ENCODE measurements around the gene KIAA1755. TPM values are rescaled to one million over a fixed set of nuclear protein-coding genes. Genes with fewer than 3 reads are reported as not detected.

Gene KIAA1755
- total RNA-seq, 2 experiments from 2014 or later = not detected

DNA sequence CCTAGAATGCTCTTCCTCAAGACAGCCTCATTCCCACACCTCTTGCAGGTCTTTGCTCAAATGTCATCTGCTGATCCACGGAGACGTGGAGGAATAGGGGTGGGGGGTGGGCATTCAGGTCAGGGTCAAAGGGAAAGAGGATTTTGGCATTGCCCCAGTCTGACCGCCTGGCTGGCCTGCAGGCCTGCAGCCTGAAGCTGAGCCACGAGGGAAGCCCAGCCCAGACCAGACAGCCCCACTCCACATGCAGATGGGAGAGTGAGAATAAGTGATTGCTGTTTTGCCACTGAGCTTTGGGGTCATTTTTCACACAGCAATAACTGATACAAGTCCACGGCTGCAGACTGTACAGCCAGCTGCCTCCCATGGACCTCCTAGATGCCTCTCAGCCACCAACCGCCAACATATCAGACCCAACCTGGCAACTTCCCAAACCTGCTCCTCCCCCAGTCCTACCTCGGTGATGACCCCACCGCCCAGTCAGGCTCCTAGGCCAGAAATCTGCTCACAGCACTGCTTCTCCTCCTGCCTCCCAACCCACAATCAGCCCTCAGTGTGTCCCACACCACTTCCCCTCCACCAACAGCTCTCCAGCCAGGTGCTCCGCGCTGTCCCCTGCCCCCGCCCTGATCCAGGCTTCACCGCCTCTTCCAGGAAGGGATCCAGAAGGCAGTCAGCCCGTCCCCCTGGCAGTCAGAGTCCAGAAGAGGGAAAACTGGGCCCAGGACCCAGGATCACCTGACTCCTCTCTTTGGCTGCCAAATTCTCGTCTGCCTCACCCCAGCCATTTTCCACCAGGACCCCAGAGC, 14.0 kb downstream of the KIAA1755 start:
- POLR2A ChIA-PET = no interaction called here
- CTCF ChIA-PET = no interaction called here

DNA sequence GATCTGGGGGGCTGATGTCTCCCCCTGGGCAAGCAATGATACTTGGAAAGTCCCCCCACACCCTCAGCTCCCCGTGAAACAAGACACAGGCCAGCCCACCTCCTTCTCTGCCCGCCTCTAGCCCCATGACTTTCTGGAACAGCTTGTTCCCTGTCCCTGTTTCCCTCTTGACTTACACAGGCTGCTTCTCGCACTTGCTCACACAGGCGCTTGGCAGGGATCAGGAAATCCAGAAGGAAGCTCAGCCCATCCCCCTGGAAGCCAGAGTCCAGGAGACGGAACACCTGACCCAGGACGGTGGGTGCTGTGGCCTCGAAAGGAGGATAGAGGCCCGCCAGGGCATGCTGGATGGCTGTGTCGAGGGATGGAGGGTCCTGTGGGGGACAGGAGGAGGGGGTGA, 14.8 kb downstream of the KIAA1755 start:
- POLR2A ChIA-PET = no interaction called here
- CTCF ChIA-PET = no interaction called here

DNA sequence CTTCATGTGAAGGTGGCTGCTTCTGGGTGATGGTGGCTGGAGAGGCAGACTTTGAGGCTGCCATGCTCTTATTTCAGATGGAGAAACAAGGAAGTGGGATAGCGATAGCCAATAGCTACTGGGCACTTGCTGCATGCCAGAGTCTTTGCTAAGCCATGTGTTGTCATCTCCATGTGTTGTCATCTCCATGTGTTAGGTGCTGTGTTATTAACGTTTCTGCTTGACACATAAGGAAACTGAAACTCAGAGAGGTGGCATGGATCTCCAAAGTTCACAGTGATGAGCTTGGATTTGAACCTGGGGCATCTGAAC, 16.9 kb downstream of the KIAA1755 start:
- ChIA-PET POLR2A (no interaction called here), CTCF (interaction anchor here (1.2 kb wide), 1 partner anchor 10 kb away, joined by 3 read pairs; no protein-coding TSS in a partner anchor)

DNA sequence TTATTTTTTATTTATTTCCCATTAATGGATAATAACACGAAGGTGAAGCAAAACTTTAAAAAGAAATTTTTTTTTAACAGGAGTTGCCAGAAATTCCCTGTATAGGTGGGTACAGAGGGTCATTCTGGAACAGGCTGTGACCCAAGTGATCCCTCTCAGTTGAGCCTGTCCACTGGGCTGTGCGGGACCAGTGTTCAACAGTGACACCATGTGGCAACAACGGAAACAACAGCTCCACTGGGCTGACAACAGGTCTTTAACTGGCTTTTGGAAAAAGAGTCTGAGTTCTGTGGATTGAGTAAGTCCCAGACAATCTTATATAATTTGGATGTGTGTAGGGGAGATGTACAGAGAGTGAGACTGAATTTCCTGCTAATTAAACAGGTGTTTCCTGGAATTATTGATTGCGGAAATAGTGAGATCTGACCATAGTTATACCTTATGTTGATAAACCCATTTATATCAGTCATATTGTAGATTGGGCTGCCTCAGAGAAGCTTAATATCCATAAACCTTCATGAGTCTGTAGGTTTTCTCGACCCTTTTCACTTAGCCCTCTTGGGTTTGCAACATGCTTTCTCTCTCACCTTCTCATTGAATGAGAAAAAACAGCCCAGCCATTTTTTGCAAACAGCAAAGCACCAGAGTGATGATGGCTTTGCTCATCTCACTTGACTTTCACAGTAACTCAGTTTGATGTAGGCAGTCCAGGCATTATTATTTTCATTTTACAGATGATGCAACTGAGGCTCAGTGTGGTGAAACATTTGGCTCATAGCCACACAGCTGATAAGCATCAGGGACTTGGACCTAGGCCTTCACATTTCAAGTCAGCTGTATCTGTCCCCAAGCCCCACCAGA, 17.5 kb downstream of the KIAA1755 start:
- POLR2A ChIA-PET = no interaction called here
- CTCF ChIA-PET = interaction anchor here (0.6 to 1.2 kb wide), 2 partner anchors 10 kb away, joined by 3 read pairs; no protein-coding TSS in a partner anchor

DNA sequence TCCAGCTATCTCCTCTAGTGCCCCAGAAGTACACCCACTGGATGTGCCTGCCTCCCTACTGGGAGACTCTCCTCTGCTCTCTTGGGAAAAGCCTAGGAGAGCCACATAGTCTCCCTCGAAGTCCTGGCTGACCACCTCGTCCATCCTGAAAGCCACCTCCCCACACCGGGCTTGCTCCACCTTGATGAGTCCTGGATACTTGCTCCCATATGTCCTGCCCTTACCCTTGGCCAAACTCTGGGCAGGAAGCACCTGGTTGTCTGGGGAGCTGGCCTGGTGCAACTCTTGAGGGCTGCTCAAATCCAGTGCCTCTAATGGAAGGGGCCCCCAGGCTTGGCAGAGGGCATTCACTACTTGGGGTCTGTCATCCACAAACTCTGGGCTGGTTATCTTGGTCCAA, 19.3 kb downstream of the KIAA1755 start:
- POLR2A ChIA-PET = no interaction called here

DNA sequence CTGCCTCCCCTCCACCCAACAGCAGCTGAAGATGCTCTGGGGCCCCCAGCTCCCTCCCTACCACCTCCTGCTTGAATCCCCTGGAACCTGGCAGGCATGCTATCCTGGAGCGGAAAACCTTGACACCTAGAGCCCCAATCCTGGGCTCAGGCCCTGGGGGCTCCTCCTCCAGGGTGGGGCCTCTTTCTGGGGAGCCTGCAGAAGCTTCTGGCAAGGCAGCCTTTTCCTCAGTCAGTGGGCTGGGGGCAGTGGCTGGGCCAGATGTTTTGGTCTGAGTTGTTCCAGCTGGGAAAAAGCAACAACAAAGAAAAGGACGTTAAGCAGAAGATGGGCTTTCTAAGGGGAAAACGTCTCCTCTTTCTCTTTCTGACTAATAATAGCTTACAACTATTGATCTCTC, 21.1 kb downstream of the KIAA1755 start:
- CTCF ChIA-PET = interaction anchor here (1.0 kb wide), 1 partner anchor 18 kb away, joined by 4 read pairs; no protein-coding TSS in a partner anchor
- POLR2A ChIA-PET = no interaction called here

More for the DNA sequence above, 19.3 kb downstream of the KIAA1755 start:
- CTCF ChIA-PET = no interaction called here

DNA sequence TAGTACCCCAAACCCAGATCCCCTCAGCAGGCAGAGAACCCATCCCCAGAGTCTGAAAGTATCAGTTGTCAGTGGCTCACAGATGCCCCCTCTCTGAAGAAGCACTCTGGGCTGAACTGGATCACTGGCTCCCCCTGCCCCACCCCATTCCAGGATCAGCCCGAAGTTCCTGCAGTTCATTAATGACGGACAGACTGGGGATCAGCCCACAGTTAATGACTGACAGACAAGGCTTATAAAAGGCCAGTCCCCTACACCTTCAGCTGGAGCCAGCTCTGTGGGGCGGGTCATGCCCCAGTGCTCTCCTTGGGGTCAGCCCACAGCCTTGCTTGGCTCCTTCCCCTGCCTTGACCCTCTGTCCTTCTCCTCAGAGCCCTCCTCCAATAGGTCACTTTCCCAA, 21.7 kb downstream of the KIAA1755 start:
- ChIA-PET POLR2A (no interaction called here), CTCF (no interaction called here)

DNA sequence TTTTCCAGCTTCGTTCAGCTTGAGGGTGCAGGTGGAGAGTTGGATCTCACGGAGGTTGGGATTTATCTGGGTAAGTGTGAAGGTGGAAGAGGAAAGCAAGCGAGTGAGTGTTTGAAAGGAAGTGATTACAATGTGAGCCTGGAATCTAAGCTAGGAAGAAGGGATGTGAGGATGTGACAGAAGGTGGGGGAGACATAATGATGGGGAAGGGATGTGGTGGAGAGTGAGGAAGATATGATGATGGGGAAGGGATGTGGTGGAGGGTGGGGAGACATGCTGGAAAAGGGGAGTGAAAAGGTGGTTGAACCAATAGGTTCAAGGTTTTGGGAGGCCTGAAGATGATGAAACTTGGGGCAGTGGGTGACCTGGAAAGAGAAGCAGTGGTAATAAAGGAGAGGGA, 23.2 kb downstream of the KIAA1755 start:
- POLR2A ChIA-PET = no interaction called here
- CTCF ChIA-PET = no interaction called here

DNA sequence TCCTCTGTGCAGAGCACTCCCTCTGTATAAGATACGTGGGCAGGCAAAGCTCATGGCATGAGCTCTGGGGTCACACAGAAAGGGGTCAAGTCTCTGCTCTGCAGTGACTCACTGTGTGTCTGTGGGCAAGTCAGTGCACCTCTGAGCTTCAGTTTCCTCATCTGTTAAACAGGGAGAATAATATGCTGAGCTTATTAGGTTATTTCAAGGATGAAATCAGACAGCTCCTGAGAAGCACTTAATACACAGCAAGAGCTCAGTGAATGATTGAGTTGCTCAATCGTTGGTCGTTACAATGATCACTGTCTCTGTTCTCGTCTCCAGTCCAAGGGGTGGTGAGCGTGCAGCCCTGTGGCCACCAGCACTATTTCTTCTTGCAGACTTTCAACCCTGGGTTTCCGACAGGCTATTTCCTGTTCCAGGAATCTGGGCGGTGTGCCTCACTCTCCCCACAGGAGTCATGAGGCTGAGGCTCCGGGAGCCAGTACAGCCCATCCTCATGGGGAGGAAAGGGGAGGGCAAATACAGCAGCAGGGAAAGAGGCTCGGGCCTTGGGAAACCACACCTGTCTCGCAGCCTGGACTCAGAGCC, 28.9 kb downstream of the KIAA1755 start:
- ChIA-PET POLR2A (no interaction called here), CTCF (no interaction called here)

DNA sequence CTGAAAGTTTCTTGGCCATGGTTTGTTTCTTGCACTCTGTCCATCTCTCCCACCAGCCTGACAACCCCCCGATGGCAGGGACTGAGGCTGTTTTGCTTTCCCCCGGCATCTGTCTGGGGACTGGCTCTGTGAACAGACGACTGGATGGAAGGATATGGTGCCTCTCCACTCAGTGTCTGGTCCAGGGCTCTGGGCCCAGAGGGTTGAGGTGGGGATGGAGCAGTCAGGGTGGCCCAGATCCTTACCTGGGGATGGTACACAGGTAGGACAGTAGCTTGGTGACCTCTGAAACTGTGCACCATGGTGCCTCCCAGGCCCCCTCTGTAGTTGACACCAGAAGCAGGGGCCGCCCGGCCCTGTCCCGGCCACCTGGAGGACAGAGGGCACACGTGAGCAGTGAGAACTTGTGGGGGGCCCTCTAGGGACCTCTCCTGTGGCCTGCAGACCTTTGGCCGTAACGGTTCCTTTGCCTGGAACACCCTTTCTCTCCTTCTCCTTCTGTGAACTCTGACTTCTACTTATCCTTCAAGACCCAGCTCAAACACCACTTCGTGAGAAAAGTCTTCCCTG, 29.5 kb downstream of the KIAA1755 start:
- CTCF ChIA-PET = no interaction called here
- POLR2A ChIA-PET = no interaction called here

DNA sequence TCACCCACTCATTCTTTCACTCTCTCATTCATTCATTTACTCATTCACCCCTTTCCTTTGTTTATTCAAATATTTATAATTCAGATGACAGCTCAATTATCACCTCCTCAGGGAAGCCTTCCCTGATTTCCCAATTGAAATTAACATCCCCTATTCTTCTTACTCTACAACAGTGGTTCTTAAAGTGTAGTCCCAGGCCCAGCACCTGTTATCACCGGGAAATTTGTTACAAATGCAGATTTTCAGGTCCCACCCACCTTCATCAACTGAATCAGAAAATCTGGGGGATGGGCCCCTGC, 30.3 kb downstream of the KIAA1755 start:
- ChIA-PET POLR2A (no interaction called here), CTCF (interaction anchor here (1.6 kb wide), 1 partner anchor 9 kb away, joined by 3 read pairs; no protein-coding TSS in a partner anchor)

DNA sequence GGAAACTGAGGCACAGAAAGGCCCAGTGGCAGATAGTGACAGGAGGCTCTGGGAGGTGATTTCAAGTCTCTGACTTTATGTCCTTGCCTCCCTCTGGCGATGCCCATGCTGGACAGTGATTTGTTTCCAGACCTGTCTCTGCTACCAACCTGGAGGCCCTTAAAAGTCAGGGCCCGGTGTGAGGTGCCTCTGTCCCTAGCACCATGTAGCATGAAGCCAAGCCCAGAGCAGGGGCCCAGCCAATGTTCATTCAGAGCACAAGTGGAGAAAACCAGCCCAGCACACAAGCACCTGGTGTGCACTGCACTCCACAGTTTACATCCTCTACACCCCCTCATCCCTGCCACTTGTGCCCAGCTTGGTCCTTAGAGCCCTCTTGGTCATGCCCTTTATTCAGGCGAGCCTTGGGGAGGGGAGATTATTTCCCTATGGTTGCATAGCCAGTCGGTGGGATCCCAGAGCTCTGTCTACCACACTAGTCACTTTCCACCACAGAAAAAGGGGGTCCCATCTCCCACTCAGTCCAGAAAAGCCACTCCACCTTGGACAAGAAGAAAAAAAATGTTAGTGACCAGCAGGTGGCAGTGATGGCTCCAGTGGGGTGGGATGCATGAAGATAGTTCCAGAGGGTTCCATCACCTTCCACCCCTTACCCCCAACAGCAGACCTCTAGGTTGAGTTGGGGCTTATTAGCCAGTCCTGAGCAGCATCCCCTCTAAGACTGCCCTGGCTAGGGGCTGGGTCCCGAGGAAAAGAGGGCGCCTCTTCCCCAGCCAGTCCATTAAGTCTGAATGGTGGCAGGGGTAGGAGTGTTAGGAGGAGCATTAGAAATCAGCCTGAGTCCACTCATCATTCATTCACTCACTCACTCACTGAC, 30.9 kb downstream of the KIAA1755 start:
- POLR2A ChIA-PET = no interaction called here
- CTCF ChIA-PET = interaction anchor here (1.6 kb wide), 1 partner anchor 8 kb away, joined by 3 read pairs; no protein-coding TSS in a partner anchor

DNA sequence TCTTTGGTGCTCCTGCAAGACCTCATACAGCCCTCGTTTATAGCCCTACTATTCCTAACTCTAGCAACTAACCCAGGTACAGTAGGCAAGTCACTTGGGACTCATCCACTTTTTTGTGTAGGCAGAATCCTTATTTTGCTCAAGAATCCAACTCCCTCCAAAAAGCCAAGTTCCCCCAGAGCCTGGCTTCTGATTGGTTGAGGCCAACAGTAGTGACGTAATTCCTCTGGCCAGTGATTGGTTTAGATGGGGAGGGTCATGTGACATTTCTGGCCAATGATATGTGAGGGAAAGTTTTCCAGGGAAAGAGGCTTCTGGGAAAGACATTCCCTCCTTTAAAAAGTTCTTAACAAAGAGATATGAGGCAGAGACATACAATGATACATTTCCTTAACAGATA, 32.1 kb downstream of the KIAA1755 start:
- ChIA-PET CTCF (no interaction called here), POLR2A (no interaction called here)

DNA sequence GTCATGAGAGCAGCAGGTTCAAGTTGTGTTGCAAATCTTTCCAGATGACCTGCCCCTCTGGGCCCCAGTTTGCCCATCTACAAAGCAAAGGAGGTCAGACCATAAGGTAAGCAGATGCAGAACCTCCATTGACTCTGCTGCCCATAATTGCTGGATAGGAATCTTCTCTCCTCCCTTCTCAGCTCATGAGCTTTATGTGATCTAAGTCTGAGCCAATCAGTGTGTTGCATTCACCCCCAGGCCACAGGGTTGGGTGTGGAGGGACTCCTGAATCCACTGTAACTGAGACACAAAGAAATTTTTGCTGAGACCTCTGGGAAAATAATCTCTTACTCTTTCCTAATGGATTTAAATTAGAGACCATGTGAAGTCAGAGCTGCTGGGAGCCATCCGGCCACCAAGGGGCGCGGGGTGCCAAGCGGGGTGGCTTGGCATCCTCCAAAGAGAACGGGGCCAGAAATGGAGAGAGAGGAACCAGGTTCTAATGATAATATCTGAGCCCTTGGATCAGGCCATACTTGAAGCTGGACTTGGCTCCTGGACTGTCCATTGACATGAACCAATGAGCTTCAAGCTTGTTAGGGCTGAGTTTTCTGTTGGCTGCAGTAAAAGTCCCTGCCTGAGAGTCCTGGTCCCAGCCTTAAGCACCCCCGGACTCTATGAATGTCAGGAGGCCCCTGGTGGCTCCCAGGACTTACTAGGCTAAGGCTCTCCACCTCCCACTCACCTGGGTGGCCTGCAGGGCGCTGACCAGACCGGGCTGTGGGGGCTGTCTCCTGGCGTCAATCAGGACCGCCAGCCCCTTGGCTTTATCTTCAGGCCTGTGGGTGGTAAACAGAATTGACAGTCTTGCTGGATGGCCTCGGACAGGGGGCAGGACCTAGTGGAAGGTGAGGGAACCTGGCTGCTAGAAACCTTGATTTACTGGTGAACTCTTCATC, 32.8 kb downstream of the KIAA1755 start:
- ChIA-PET CTCF (interaction anchor here (1.0 kb wide), 1 partner anchor 170 kb away, joined by 4 read pairs; no protein-coding TSS in a partner anchor), POLR2A (no interaction called here)

DNA sequence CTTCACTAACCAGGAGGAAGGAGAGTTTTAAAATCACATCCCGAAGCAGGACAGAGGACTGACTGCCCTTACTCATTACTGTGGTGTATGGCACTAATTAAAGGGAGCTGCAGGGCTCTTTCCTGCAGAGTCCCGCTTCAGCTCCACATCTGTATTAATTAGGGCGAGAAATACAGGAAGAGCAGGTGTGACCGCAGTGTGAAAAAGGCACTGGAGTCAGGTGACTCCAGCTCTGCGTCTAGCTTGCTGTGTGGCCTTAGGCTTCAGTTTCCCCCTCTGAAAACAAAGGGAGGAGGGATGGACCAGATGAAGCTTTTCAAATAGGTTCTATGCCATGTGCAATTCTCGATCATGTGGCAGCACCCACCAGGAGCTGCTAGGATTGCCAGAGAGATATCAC, 34.0 kb downstream of the KIAA1755 start:
- POLR2A ChIA-PET = no interaction called here
- CTCF ChIA-PET = interaction anchor here (1.0 kb wide), 1 partner anchor 169 kb away, joined by 4 read pairs; no protein-coding TSS in a partner anchor

DNA sequence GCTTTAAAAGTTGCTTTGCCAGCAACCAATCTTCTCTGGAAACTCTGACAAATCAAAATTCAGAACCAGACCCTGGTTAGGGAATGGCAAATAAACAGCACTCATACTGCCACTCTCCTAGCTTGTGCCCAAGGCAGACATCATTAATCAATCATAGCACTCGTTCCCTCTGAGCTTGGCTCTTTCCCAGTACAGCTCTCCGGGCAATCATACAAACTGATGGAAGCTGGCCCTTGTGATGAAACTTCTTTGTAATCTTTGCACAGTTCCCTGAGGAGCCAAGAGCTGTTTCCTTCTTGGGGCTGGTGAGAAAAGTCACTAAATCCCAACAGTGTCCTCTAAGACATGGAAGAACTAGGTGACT, 34.7 kb downstream of the KIAA1755 start:
- ChIA-PET CTCF (no interaction called here), POLR2A (no interaction called here)

DNA sequence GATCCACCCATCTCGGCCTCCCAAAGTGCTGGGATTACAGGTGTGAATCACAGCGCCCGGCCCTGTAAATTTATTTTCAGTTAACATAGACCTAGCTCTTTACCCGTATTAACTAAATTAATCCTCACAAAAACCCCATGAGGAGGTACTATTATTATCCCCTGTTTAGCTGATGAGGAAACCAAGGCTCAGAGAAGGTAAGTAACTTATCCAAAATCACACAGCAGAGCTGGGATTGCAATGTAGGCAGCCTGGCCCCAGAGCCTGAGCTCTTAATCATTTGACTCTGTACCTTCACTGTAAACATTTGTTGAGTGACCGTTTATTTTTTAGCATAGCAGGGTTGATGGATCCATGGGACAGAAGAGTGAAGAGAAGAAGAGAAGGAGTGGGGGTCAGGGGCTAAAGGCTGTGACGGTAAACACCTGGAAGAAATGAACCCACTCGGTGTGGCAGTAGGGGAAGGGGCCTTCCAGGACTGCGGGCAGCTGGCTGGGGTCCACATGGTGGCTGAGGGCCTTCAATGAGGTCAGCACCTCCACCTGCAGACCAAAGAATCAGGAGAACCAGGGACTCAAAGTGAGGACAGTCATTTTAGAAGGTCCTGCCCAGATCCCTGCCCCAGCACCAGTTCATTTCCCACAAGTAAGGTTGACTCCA, 35.2 kb downstream of the KIAA1755 start:
- CTCF ChIA-PET = interaction anchor here (2.0 kb wide), 1 partner anchor 152 kb away, joined by 6 read pairs; no protein-coding TSS in a partner anchor
- POLR2A ChIA-PET = no interaction called here

DNA sequence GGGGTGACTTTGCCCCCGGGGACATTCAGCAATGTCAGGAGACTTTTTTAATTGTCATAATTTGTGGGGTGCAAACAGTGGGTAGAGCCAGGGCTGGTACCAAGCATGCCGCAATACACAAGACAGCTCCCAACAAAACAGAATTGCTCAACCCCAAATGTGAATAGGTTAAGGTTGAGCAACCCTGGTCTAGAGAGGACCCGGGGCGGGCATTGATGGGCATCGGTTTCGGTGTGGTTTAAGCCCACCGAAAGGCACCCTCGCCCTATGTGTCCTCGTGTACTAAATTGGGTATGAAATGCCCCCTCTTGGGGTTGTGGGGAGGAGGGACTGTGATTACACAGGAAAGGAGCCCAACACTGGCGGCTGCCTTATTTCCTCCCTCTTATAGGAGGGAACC, 36.0 kb downstream of the KIAA1755 start:
- ChIA-PET CTCF (interaction anchor here (0.6 to 2.0 kb wide), 2 partner anchors 9 to 151 kb away, joined by 3 to 6 read pairs; no protein-coding TSS in a partner anchor), POLR2A (no interaction called here)

Data from activated CD8-positive, alpha-beta memory T cell treated with anti-CD3 and anti-CD28 coated beads for 36 hours (primary cell).